ENCODE data around the gene CNTNAP2.
A peak's percentile ranks its signal among the peaks of the same experiment; 100 is the strongest.

The CNTNAP2 gene

DNA sequence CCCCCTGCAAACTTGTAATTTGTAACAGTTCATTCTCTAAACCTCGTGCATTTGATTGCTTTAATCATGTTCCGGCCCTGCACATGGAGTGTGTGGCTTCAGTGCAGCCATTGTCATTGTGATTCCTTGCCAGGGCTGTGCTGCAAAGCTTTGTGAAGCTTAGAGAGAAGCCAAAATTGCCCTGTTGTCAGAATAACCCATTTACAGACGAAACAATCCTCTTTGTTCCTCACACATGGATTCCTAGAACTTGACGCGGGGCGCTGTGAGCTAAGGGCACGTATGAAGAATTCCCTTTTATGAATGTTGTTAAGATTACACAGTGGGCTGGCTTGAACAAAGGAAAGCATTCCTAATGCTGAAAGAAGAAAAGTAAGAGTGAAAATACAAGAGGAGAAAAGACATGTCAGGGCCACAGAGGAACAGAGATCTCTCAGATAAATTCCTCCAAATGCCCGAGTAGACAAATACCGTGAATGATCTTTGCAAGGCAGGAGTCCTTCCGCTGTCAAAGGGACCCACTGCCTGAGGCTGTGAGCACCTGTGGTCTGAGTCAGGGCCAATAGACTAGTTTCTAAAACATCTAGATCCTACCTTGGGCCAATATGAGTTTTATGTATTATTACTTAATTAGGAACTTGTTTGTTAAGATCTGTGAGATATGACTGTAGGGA, 2268.5 kb downstream of the CNTNAP2 start:
- Histone ChIP-seq H3K4me3 (ENCODE audit: extremely low read depth, insufficient read depth, low read length, poor library complexity, severe bottlenecking) (no peak overlapping the region), H3K36me3 (ENCODE audit: control insufficient read depth, insufficient read depth, low read length) (peaks cover 59% of the 10 kb centered on the region), H3K27ac (ENCODE audit: low read depth, low read length, severe bottlenecking) (no peak overlapping the region), H3K4me1 (ENCODE audit: control insufficient read depth, insufficient read depth, low read length, poor library complexity, severe bottlenecking) (no peaks in the 10 kb centered on the region), H3K9me3 (ENCODE audit: control insufficient read depth, low read length) (peaks cover 3% of the 10 kb centered on the region)
- WGBS, 2 experiments (ENCODE audit: insufficient coverage in 2 of 2), result 85 to 94% methylated on average over 5 to 9 of the region's 10 CpGs

- Histone ChIP-seq H3K36me3 (ENCODE audit: control insufficient read depth, insufficient read depth, low read length) (peaks cover 28% of the 10 kb centered on the region), H3K4me1 (ENCODE audit: control insufficient read depth, insufficient read depth, low read length, poor library complexity, severe bottlenecking) (no peaks in the 10 kb centered on the region), H3K4me3 (ENCODE audit: extremely low read depth, insufficient read depth, low read length, poor library complexity, severe bottlenecking) (no peak overlapping the region), H3K9me3 (ENCODE audit: control insufficient read depth, low read length) (peaks cover 3% of the 10 kb centered on the region), H3K27ac (ENCODE audit: low read depth, low read length, severe bottlenecking) (no peak overlapping the region)
Observed at GRCh38 chr7:148390381-148390780, 2273.8 kb downstream of the CNTNAP2 start.

DNA sequence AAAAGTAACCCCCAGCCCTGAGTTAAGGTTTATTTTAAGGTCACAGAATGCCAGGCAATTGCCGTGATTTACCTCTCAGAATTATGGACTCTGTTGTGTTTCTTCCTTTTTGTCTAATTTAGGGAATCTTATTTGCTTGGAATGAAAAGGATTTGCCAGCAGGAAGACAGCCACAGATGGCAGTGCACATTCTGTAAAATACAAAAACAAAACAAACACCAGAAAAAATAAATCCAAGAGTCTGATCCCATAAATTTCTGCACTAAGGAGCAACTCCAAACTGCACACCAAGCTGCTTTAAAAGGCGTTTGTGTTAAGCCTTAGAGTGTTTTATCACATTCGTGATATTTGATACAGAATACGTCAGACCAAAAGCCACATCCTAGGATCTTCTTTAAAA, 2275.0 kb downstream of the CNTNAP2 start:
- no peaks in the 10 kb centered on the region for H3K4me1 ChIP-seq (ENCODE audit: control insufficient read depth, insufficient read depth, low read length, poor library complexity, severe bottlenecking)
- WGBS, 2 experiments (ENCODE audit: insufficient coverage in 2 of 2), result 100% methylated on average over 1 of the region's 4 CpGs; no CpG with 5 or more reads in 1 of the 2 experiments
- H3K36me3 ChIP-seq (ENCODE audit: control insufficient read depth, insufficient read depth, low read length), result peaks cover 17% of the 10 kb centered on the region
- no peak overlapping the region for H3K4me3 ChIP-seq (ENCODE audit: extremely low read depth, insufficient read depth, low read length, poor library complexity, severe bottlenecking)
- no peak overlapping the region for H3K27ac ChIP-seq (ENCODE audit: low read depth, low read length, severe bottlenecking)
- H3K9me3 ChIP-seq (ENCODE audit: control insufficient read depth, low read length), result peaks cover 3% of the 10 kb centered on the region

GRCh38 chr7:148394582-148394981, 2278.0 kb downstream of the CNTNAP2 start:
- WGBS, 2 experiments (ENCODE audit: insufficient coverage in 2 of 2), result 71 to 91% methylated on average over 1 to 3 of the region's 3 CpGs
- Histone ChIP-seq H3K36me3 (ENCODE audit: control insufficient read depth, insufficient read depth, low read length) (peaks cover 6% of the 10 kb centered on the region), H3K4me3 (ENCODE audit: extremely low read depth, insufficient read depth, low read length, poor library complexity, severe bottlenecking) (no peak overlapping the region), H3K27ac (ENCODE audit: low read depth, low read length, severe bottlenecking) (no peak overlapping the region), H3K9me3 (ENCODE audit: control insufficient read depth, low read length) (peaks cover 3% of the 10 kb centered on the region), H3K4me1 (ENCODE audit: control insufficient read depth, insufficient read depth, low read length, poor library complexity, severe bottlenecking) (no peaks in the 10 kb centered on the region)

- no peaks in the 10 kb centered on the region for H3K4me1 ChIP-seq (ENCODE audit: control insufficient read depth, insufficient read depth, low read length, poor library complexity, severe bottlenecking)
- H3K9me3 ChIP-seq (ENCODE audit: control insufficient read depth, low read length), result no peaks in the 10 kb centered on the region
- H3K27ac ChIP-seq (ENCODE audit: low read depth, low read length, severe bottlenecking), result peak overlapping the region; percentile 56
- 84% methylated on average over 7 of the region's 7 CpGs for WGBS, 2 experiments (ENCODE audit: insufficient coverage in 2 of 2)
- H3K36me3 ChIP-seq (ENCODE audit: control insufficient read depth, insufficient read depth, low read length), result no peaks in the 10 kb centered on the region
- H3K4me3 ChIP-seq (ENCODE audit: extremely low read depth, insufficient read depth, low read length, poor library complexity, severe bottlenecking), result no peak overlapping the region
Observed at GRCh38 chr7:148395352-148395811, 2278.8 kb downstream of the CNTNAP2 start.

GRCh38 chr7:148395990-148396716, 2279.6 kb downstream of the CNTNAP2 start:
- Histone ChIP-seq H3K9me3 (ENCODE audit: control insufficient read depth, low read length) (no peaks in the 10 kb centered on the region), H3K4me1 (ENCODE audit: control insufficient read depth, insufficient read depth, low read length, poor library complexity, severe bottlenecking) (no peaks in the 10 kb centered on the region), H3K4me3 (ENCODE audit: extremely low read depth, insufficient read depth, low read length, poor library complexity, severe bottlenecking) (no peak overlapping the region), H3K27ac (ENCODE audit: low read depth, low read length, severe bottlenecking) (peak overlapping the region; percentile 56), H3K36me3 (ENCODE audit: control insufficient read depth, insufficient read depth, low read length) (no peaks in the 10 kb centered on the region)
- 84 to 89% methylated on average over 11 to 12 of the region's 12 CpGs for WGBS, 2 experiments (ENCODE audit: insufficient coverage in 2 of 2)

DNA sequence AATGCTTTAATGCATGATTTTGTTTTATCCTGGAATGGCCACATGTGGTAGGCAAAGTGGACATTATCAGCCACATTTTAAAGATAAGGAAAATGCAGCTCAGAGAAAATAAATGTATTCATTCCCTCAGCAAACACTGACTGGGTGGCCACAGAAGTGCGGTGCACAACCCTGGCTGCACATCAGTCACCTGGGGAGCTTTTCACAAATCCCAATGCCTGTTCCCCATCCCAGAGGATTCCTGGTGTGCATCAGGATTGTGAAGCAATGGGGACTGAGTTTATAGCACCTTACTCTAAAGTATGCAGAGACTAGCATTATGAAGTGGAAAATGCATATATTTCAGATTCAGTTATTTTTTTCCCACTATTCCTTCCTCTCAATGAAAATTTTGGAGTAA, 2280.5 kb downstream of the CNTNAP2 start:
- no peaks in the 10 kb centered on the region for H3K36me3 ChIP-seq (ENCODE audit: control insufficient read depth, insufficient read depth, low read length)
- no peak overlapping the region for H3K4me3 ChIP-seq (ENCODE audit: extremely low read depth, insufficient read depth, low read length, poor library complexity, severe bottlenecking)
- no peaks in the 10 kb centered on the region for H3K9me3 ChIP-seq (ENCODE audit: control insufficient read depth, low read length)
- WGBS, 2 experiments (ENCODE audit: insufficient coverage in 2 of 2), result 38 to 60% methylated on average over 1 of the region's 1 CpG
- no peaks in the 10 kb centered on the region for H3K4me1 ChIP-seq (ENCODE audit: control insufficient read depth, insufficient read depth, low read length, poor library complexity, severe bottlenecking)
- no peak overlapping the region for H3K27ac ChIP-seq (ENCODE audit: low read depth, low read length, severe bottlenecking)

DNA sequence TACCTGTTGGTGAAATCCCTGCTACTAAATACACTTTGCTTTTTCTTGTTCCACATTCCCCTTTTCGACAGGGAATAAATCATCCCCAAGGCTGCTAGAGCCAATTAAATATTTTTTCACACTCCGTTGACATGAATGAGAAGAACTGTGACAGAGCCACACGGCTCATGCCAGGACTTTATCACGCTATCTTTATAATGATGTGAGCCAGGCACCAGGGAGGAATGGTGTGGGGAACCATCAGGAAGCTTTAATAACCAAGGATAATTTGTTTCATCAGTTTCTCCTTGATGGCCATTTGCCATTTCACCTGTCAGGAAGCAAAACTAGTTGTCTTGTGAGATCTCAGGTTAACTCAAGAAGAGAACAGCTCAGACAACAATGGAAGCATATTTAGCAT, 2280.9 kb downstream of the CNTNAP2 start:
- Histone ChIP-seq H3K4me3 (ENCODE audit: extremely low read depth, insufficient read depth, low read length, poor library complexity, severe bottlenecking) (no peak overlapping the region), H3K36me3 (ENCODE audit: control insufficient read depth, insufficient read depth, low read length) (no peaks in the 10 kb centered on the region), H3K4me1 (ENCODE audit: control insufficient read depth, insufficient read depth, low read length, poor library complexity, severe bottlenecking) (no peaks in the 10 kb centered on the region), H3K27ac (ENCODE audit: low read depth, low read length, severe bottlenecking) (no peak overlapping the region), H3K9me3 (ENCODE audit: control insufficient read depth, low read length) (no peaks in the 10 kb centered on the region)
- 84 to 89% methylated on average over 4 of the region's 4 CpGs for whole genome bisulfite sequencing, 2 experiments (ENCODE audit: insufficient coverage in 2 of 2)

GRCh38 chr7:148397985-148398384, 2281.4 kb downstream of the CNTNAP2 start:
- no peaks in the 10 kb centered on the region for H3K4me1 ChIP-seq (ENCODE audit: control insufficient read depth, insufficient read depth, low read length, poor library complexity, severe bottlenecking)
- 80% methylated on average over 2 of the region's 5 CpGs; no CpG with 5 or more reads in 1 of the 2 experiments for WGBS, 2 experiments (ENCODE audit: insufficient coverage in 2 of 2)

DNA sequence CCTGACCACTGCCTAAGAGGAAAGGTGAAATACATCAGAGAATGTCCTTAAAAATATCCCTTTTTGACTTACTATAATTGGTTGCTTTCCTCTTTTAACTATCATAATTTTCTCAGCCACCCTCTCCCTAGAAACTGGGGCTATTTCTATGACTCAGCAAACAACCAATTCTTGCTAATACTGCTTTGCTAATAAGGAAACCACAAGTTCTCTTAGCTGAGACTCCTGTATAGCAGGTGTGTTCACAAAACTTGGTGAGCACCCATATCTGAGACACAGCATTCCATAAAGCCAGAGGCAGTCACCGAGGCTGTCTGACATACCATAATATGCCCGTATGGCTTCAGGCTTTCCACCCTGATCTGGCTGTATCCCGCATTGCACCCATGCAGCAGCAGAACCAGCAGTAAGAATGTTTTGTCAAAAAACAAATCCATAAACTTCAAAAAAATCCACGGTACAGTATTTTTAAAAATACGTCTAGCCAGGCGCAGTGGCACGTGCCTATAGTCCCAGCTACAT, 2282.3 kb downstream of the CNTNAP2 start:
- no peak overlapping the region for H3K27ac ChIP-seq (ENCODE audit: low read depth, low read length, severe bottlenecking)
- no peaks in the 10 kb centered on the region for H3K9me3 ChIP-seq (ENCODE audit: control insufficient read depth, low read length)
- 78 to 80% methylated on average over 7 of the region's 7 CpGs for whole genome bisulfite sequencing, 2 experiments (ENCODE audit: insufficient coverage in 2 of 2)
- H3K4me1 ChIP-seq (ENCODE audit: control insufficient read depth, insufficient read depth, low read length, poor library complexity, severe bottlenecking), result no peaks in the 10 kb centered on the region
- no peak overlapping the region for H3K4me3 ChIP-seq (ENCODE audit: extremely low read depth, insufficient read depth, low read length, poor library complexity, severe bottlenecking)
- no peaks in the 10 kb centered on the region for H3K36me3 ChIP-seq (ENCODE audit: control insufficient read depth, insufficient read depth, low read length)

More at GRCh38 chr7:148397985-148398384, 2281.4 kb downstream of the CNTNAP2 start:
- Histone ChIP-seq H3K4me3 (ENCODE audit: extremely low read depth, insufficient read depth, low read length, poor library complexity, severe bottlenecking) (no peak overlapping the region), H3K9me3 (ENCODE audit: control insufficient read depth, low read length) (no peaks in the 10 kb centered on the region), H3K27ac (ENCODE audit: low read depth, low read length, severe bottlenecking) (no peak overlapping the region), H3K36me3 (ENCODE audit: control insufficient read depth, insufficient read depth, low read length) (no peaks in the 10 kb centered on the region)

- 92 to 93% methylated on average over 8 to 9 of the region's 14 CpGs for WGBS, 2 experiments (ENCODE audit: insufficient coverage in 2 of 2)
- no peaks in the 10 kb centered on the region for H3K9me3 ChIP-seq (ENCODE audit: control insufficient read depth, low read length)
- H3K27ac ChIP-seq (ENCODE audit: low read depth, low read length, severe bottlenecking), result no peak overlapping the region
- no peaks in the 10 kb centered on the region for H3K4me1 ChIP-seq (ENCODE audit: control insufficient read depth, insufficient read depth, low read length, poor library complexity, severe bottlenecking)
- no peaks in the 10 kb centered on the region for H3K36me3 ChIP-seq (ENCODE audit: control insufficient read depth, insufficient read depth, low read length)
- H3K4me3 ChIP-seq (ENCODE audit: extremely low read depth, insufficient read depth, low read length, poor library complexity, severe bottlenecking), result no peak overlapping the region
Observed at GRCh38 chr7:148400101-148400500, 2283.5 kb downstream of the CNTNAP2 start.
